B cell (primary cell): Measurements from ENCODE around the gene APMAP. TPM values are rescaled to one million over a fixed set of nuclear protein-coding genes. Genes with fewer than 3 reads are reported as not detected.

Source experiments
- ATAC-seq: fragments of 200-7000 bp; cut with Tn5 transposase; one replicate; pipeline ENCODE4 v1.10.0; 2021; ENCODE audit warnings: low read depth, mild to moderate bottlenecking, moderate number of reproducible peaks, moderate library complexity
- CTCF ChIA-PET: fragments of 350-600 bp; sonication (Branson Sonifier 250); formaldehyde crosslinking; loops from one replicate; lab custom pipeline; 2021; ENCODE audit warnings: antibody characterized with exemption, inconsistent platforms; lab: Charles Lee
- POLR2A ChIA-PET: fragments of 350-600 bp; sonication (Branson Sonifier 250); formaldehyde crosslinking; loops from one replicate; lab custom pipeline; 2021; ENCODE audit warnings: antibody characterized with exemption; lab: Charles Lee
- DNase-seq: peaks from one replicate; pipeline ENCODE4 v3.0.0; 2013
- H2AFZ ChIP-seq: 2 replicates; pipeline ENCODE4 v1.6.1; 2012; ENCODE audit warnings: mild to moderate bottlenecking, low read depth, low read length; ENCODE audit not compliant: insufficient read depth, poor library complexity, severe bottlenecking
- H3K27ac ChIP-seq, 2 donors: 1 replicate in 1 of 2; 2 replicates in 1 of 2; pipeline ENCODE4 v1.5.1; 2012 to 2013; ENCODE audit warnings: low read length in 2 of 2, mild to moderate bottlenecking in 2 of 2, moderate library complexity in 1 of 2
- H3K27me3 ChIP-seq, 4 experiments: fragments of 200-600 bp in 1 of 4; sonication (generic) in 1 of 4; replicated peaks in 1 of 4; 1 replicate in 2 of 4; 2 replicates in 2 of 4; pipeline versions ENCODE4 v1.6.1 to v1.7.0; 2013 to 2016; ENCODE audit warnings: low read length in 3 of 4, mild to moderate bottlenecking in 2 of 4, mixed read lengths in 1 of 4, moderate library complexity in 1 of 4; ENCODE audit not compliant: insufficient read depth in 4 of 4, control insufficient read depth in 3 of 4; ENCODE audit errors: control extremely low read depth in 1 of 4
- H3K36me3 ChIP-seq, 2 experiments: replicated peaks in 1 of 2; 1 replicate in 1 of 2; 2 replicates in 1 of 2; pipeline versions ENCODE4 v1.6.1 to v1.7.1; 2013; ENCODE audit warnings: low read length in 1 of 2; ENCODE audit not compliant: insufficient read depth in 2 of 2, control insufficient read depth in 1 of 2; ENCODE audit errors: control extremely low read depth in 1 of 2, extremely low read depth in 1 of 2
- H3K4me1 ChIP-seq, 2 donors: fragments of 200-600 bp in 1 of 2; sonication (generic) in 1 of 2; 1 replicate in 1 of 2; 2 replicates in 1 of 2; pipeline versions ENCODE4 v1.5.1 to v1.6.1; 2013 to 2017; ENCODE audit warnings: low read length in 2 of 2; ENCODE audit not compliant: control insufficient read depth in 2 of 2, insufficient read depth in 2 of 2
- H3K4me2 ChIP-seq: replicated peaks from 2 replicates; pipeline ENCODE3; 2012; ENCODE audit warnings: mild to moderate bottlenecking, low read depth, low read length; ENCODE audit not compliant: poor library complexity, severe bottlenecking
- H3K4me3 ChIP-seq, 5 experiments: fragments of 200-600 bp in 1 of 5; sonication (generic) in 1 of 5; 1 replicate in 3 of 5; 2 replicates in 2 of 5; pipeline versions ENCODE4 v1.5.1 to v1.7.0; 2011 to 2016; ENCODE audit warnings: low read length in 4 of 5, mild to moderate bottlenecking in 4 of 5, low read depth in 2 of 5, control low read depth in 1 of 5, moderate library complexity in 1 of 5; ENCODE audit not compliant: insufficient read depth in 1 of 5; ENCODE audit errors: control extremely low read depth in 1 of 5, extremely low read depth in 1 of 5
- H3K79me2 ChIP-seq: fragments of 200-600 bp; sonication (generic); one replicate; pipeline ENCODE4 v1.6.0; 2016; ENCODE audit warnings: low read length; ENCODE audit not compliant: control insufficient read depth, insufficient read depth
- H3K9ac ChIP-seq: fragments of 200-600 bp; sonication (generic); 2 replicates; pipeline ENCODE4 v1.6.1; 2017; ENCODE audit warnings: mild to moderate bottlenecking, low read length, moderate library complexity
- H3K9me3 ChIP-seq, 3 donors: one replicate each; pipeline versions ENCODE4 v1.6.1 to v1.7.1; 2013; ENCODE audit warnings: low read length in 2 of 3; ENCODE audit not compliant: control insufficient read depth in 2 of 3, insufficient read depth in 1 of 3; ENCODE audit errors: control extremely low read depth in 1 of 3
- H4K20me1 ChIP-seq: 2 replicates; pipeline ENCODE4 v1.6.0; 2012; ENCODE audit warnings: mild to moderate bottlenecking, low read length; ENCODE audit not compliant: insufficient read depth, control insufficient read depth, poor library complexity, severe bottlenecking
- H3K27ac Mint-ChIP-seq: one replicate; pipeline ENCODE4 v1.8.0; 2021; ENCODE audit warnings: mixed read lengths
- H3K27me3 Mint-ChIP-seq: one replicate; pipeline ENCODE4 v1.8.0; 2021; ENCODE audit warnings: mixed read lengths
- H3K4me1 Mint-ChIP-seq: one replicate; pipeline ENCODE4 v1.8.0; 2021; ENCODE audit warnings: mixed read lengths
- H3K4me3 Mint-ChIP-seq: one replicate; pipeline ENCODE4 v1.8.0; 2021; ENCODE audit warnings: mixed read lengths
- H3K9me3 Mint-ChIP-seq: one replicate; pipeline ENCODE4 v1.8.0; 2022; ENCODE audit warnings: mixed read lengths; ENCODE audit not compliant: insufficient read depth
- CTCF ChIP-seq: fragments of 200-600 bp; IDR thresholded peaks from one replicate; pipeline ENCODE4 v1.8.0; 2022; ENCODE audit warnings: antibody characterized with exemption, mild to moderate bottlenecking
- EZH2 ChIP-seq: IDR thresholded peaks from 2 replicates; pipeline ENCODE4 v1.6.1; 2012; ENCODE audit warnings: borderline replicate concordance, low read depth, mild to moderate bottlenecking, moderate library complexity, low read length; ENCODE audit not compliant: insufficient read depth, poor library complexity, severe bottlenecking
- WGBS: methylation state at CpG from one replicate; pipeline ENCODE4 v1.1.5; 2013; ENCODE audit warnings: missing lambda C conversion rate; ENCODE audit not compliant: insufficient coverage; 5-methylcytosine and 5-hydroxymethylcytosine counted together
- intact Hi-C: fragments of 100-400 bp; cut with micrococcal nuclease; formaldehyde crosslinking; loops from one replicate; pipeline ENCODE4 v1.10.0; 2022
- polyA plus RNA-seq: library from polyadenylated mRNA; depleted of rRNA; stranded (reverse); fragments of >200 nt; gene quantifications from 2 replicates; pipeline ENCODE4 v1.2.3, GENCODE V29; 2012
- total RNA-seq, 2 donors: library from RNA; stranded (reverse); fragments of 120-200 nt in 1 of 2; gene quantifications; 1 replicate in 1 of 2; 2 replicates in 1 of 2; pipeline versions ENCODE4 v1.2.3 to v1.2.4, GENCODE V29; 2013 to 2022

The APMAP gene
- total and polyA plus RNA-seq, 2 donors (not counting 1 experiment from before 2014, with no cell fraction given): 9.1 to 28.0 TPM

GRCh38 chr20:24994470-24995368 lies 2.2 kb upstream of the APMAP start:
- H3K9me3 ChIP-seq: no peaks in the 10 kb centered on the region
- no peaks in the 10 kb centered on the region for H3K36me3 ChIP-seq
- no peaks in the 10 kb centered on the region for H3K27me3 ChIP-seq
- H3K4me1 ChIP-seq: peaks cover 15 to 29% of the 10 kb centered on the region in 2 donors
- peak; percentile 93 for TF ChIP-seq CTCF
- no peak for TF ChIP-seq EZH2
- peak overlapping the region; percentile 88 for H3K27ac Mint-ChIP-seq
- WGBS: 47% methylated on average over 15 of the region's 20 CpGs
- no peaks in the 10 kb centered on the region for H3K9me3 Mint-ChIP-seq
- H3K4me2 ChIP-seq: peak overlapping the region; percentile 28
- no peak overlapping the region for H3K27ac ChIP-seq
- peak overlapping the region; percentile 68 for H3K4me3 Mint-ChIP-seq
- POLR2A ChIA-PET: interaction anchor here (0.5 to 2.4 kb wide), 3 partner anchors 63 to 703 kb away, joined by 3 to 11 read pairs (median 6); partner anchors contain the start of gene ACSS1
- peak; percentile 89 for DNase-seq
- no peaks in the 10 kb centered on the region for H4K20me1 ChIP-seq
- no peak overlapping the region for H2AFZ ChIP-seq
- intact Hi-C loops: loop anchor here (1.0 kb wide), 3 partner anchors 71 to 405 kb away; no protein-coding TSS in a partner anchor
- peak; percentile 50 for ATAC-seq
- no peak overlapping the region for H3K4me3 ChIP-seq
- CTCF ChIA-PET: interaction anchor here (0.8 to 9.8 kb wide), 25 partner anchors 11 to 413 kb away, joined by 3 to 250 read pairs (median 4); partner anchors contain the start of genes ACSS1, ENTPD6 and GINS1
- H3K4me1 Mint-ChIP-seq: peaks cover 46% of the 10 kb centered on the region
- peaks cover 26% of the 10 kb centered on the region for H3K79me2 ChIP-seq
- H3K9ac ChIP-seq: no peak overlapping the region
- no peaks in the 10 kb centered on the region for H3K27me3 Mint-ChIP-seq

GRCh38 chr20:24994186-24994465 lies 1.6 kb upstream of the APMAP start:
- CTCF ChIA-PET: interaction anchor here (0.8 to 9.8 kb wide), 21 partner anchors 12 to 413 kb away, joined by 3 to 250 read pairs (median 4); partner anchors contain the start of genes ACSS1, ENTPD6 and GINS1
- Mint-ChIP-seq H3K27me3 (no peaks in the 10 kb centered on the region), H3K9me3 (no peaks in the 10 kb centered on the region), H3K4me1 (peaks cover 46% of the 10 kb centered on the region), H3K27ac (peak overlapping the region; percentile 83), H3K4me3 (peak overlapping the region; percentile 71)
- intact Hi-C loops: no loop called here
- WGBS: 100% methylated on average over 1 of the region's 1 CpG
- TF ChIP-seq CTCF: no peak
- no peak for TF ChIP-seq EZH2
- ATAC-seq: no peak
- no peaks in the 10 kb centered on the region for H3K27me3 ChIP-seq
- H3K4me3 ChIP-seq: no peak overlapping the region
- DNase-seq: no peak
- peak overlapping the region in 1 of 2 donors; percentile 14 for H3K27ac ChIP-seq
- peaks cover 31% of the 10 kb centered on the region for H3K79me2 ChIP-seq
- H3K4me2 ChIP-seq: no peak overlapping the region
- POLR2A ChIA-PET: interaction anchor here (1.9 to 2.4 kb wide), 2 partner anchors 63 to 69 kb away, joined by 6 to 11 read pairs; partner anchors contain the start of gene ACSS1
- H4K20me1 ChIP-seq: no peaks in the 10 kb centered on the region
- H2AFZ ChIP-seq: no peak overlapping the region
- no peaks in the 10 kb centered on the region for H3K36me3 ChIP-seq
- H3K9ac ChIP-seq: no peak overlapping the region
- H3K4me1 ChIP-seq: peaks cover 15 to 29% of the 10 kb centered on the region in 2 donors
- H3K9me3 ChIP-seq: no peaks in the 10 kb centered on the region
